Jurkat, Clone E6-1 (cell line): Measurements from ENCODE around the gene ANKS1B.
A peak's percentile ranks its signal among the peaks of the same experiment; 100 is the strongest.
"Not testable (repeated sequence)": the region's sequence is repeated elsewhere in the genome, so short reads cannot be mapped to it uniquely, and the experiment has no call there.

ENCODE experiments used
- DNase-seq: peaks from one replicate; pipeline ENCODE4 v3.0.0-alpha.2; 2011; ENCODE audit warnings: low read depth, low spot score
- H3K4me3 ChIP-seq: 2 replicates; pipeline ENCODE4 v1.5.1; 2011; ENCODE audit warnings: mild to moderate bottlenecking, low read length, control low read depth, moderate library complexity

ANKS1B gene

GRCh38 chr12:99648183-99648582, 336.6 kb downstream of the ANKS1B start:
- DNase-seq, result no peak
- no peak overlapping the region for H3K4me3 ChIP-seq

- no peak for DNase-seq
- no peak within 1 kb of the TSS for H3K4me3 ChIP-seq
Measured at GRCh38 chr12:99647453-99647852, 337.3 kb downstream of the ANKS1B start, which contains the start of gene GARIN6. GARIN6 (plus strand) TSS chr12:99647753; CDS start chr12:99648175, 422 bp downstream.

- H3K4me3 ChIP-seq, result no peak overlapping the region
- DNase-seq, result no peak
Measured at GRCh38 chr12:99644629-99645028, 340.1 kb downstream of the ANKS1B start.

- no peak for DNase-seq
- H3K4me3 ChIP-seq, result no peak overlapping the region
Measured at GRCh38 chr12:99627459-99627858, 357.3 kb downstream of the ANKS1B start.

- not testable (repeated sequence) for DNase-seq, H3K4me3 ChIP-seq
Measured at GRCh38 chr12:99624591-99624990, 360.1 kb downstream of the ANKS1B start.

- H3K4me3 ChIP-seq, result no peak overlapping the region
- DNase-seq, result no peak
Measured at GRCh38 chr12:99620159-99620479, 364.6 kb downstream of the ANKS1B start.

- H3K4me3 ChIP-seq, result no peak overlapping the region
- DNase-seq, result peak; percentile 26
Measured at GRCh38 chr12:99619389-99620158, 365.2 kb downstream of the ANKS1B start.

GRCh38 chr12:99618657-99619056, 366.1 kb downstream of the ANKS1B start:
- no peak overlapping the region for H3K4me3 ChIP-seq
- no peak for DNase-seq

- no peak overlapping the region for H3K4me3 ChIP-seq
- no peak for DNase-seq
Measured at GRCh38 chr12:99611599-99611998, 373.1 kb downstream of the ANKS1B start.

- H3K4me3 ChIP-seq, result no peak overlapping the region
- no peak for DNase-seq
Measured at GRCh38 chr12:99611117-99611516, 373.6 kb downstream of the ANKS1B start.

- DNase-seq, result no peak
- no peak overlapping the region for H3K4me3 ChIP-seq
Measured at GRCh38 chr12:99609455-99610181, 375.1 kb downstream of the ANKS1B start.

GRCh38 chr12:99600388-99600787, 384.3 kb downstream of the ANKS1B start:
- no peak overlapping the region for H3K4me3 ChIP-seq
- DNase-seq, result no peak

GRCh38 chr12:99598785-99599184, 386.0 kb downstream of the ANKS1B start:
- DNase-seq, result no peak
- no peak overlapping the region for H3K4me3 ChIP-seq

GRCh38 chr12:99596762-99597161, 388.0 kb downstream of the ANKS1B start:
- no peak overlapping the region for H3K4me3 ChIP-seq
- DNase-seq, result no peak

- not testable (repeated sequence) for DNase-seq, H3K4me3 ChIP-seq
Measured at GRCh38 chr12:99577125-99577524, 407.6 kb downstream of the ANKS1B start.

- no peak for DNase-seq
- no peak overlapping the region for H3K4me3 ChIP-seq
Measured at GRCh38 chr12:99573980-99574379, 410.8 kb downstream of the ANKS1B start.

- DNase-seq, result no peak
- H3K4me3 ChIP-seq, result no peak overlapping the region
Measured at GRCh38 chr12:99567072-99567471, 417.7 kb downstream of the ANKS1B start.

- no peak overlapping the region for H3K4me3 ChIP-seq
- DNase-seq, result no peak
Measured at GRCh38 chr12:99558109-99558508, 426.6 kb downstream of the ANKS1B start.

GRCh38 chr12:99553461-99553860, 431.3 kb downstream of the ANKS1B start:
- no peak for DNase-seq
- no peak overlapping the region for H3K4me3 ChIP-seq

GRCh38 chr12:99552022-99552421, 432.7 kb downstream of the ANKS1B start:
- no peak for DNase-seq
- no peak overlapping the region for H3K4me3 ChIP-seq

GRCh38 chr12:99549651-99550050, 435.1 kb downstream of the ANKS1B start:
- no peak for DNase-seq
- H3K4me3 ChIP-seq, result no peak overlapping the region
